K562 (cell line): ENCODE measurements around the gene ATP6V1A. TPM values are rescaled to one million over a fixed set of nuclear protein-coding genes. Genes with fewer than 3 reads are reported as not detected.

Source experiments
- ATAC-seq: fragments of 200-7000 bp; cut with Tn5 transposase; 3 replicates; pipeline ENCODE4 v1.9.1; 2020; ENCODE audit warnings: moderate library complexity
- BruUV-seq: library from RNA; stranded (reverse); fragments of 400-500 nt; replicated peaks from 2 replicates; lab custom pipeline; 2021; lab: Mats Ljungman, UMichigan
- CTCF ChIA-PET: fragments of 300-600 bp; formaldehyde crosslinking; extraction: SDS; loops from one replicate; lab custom pipeline; 2021; ENCODE audit warnings: low intra/inter-chr PET ratio; lab: Yijun Ruan, JAX
- POLR2A ChIA-PET: fragments of 300-600, 350-650 bp; sonication (Branson Sonifier 250); formaldehyde crosslinking; extraction: SDS; loops from one replicate; lab custom pipeline; 2021; ENCODE audit warnings: antibody characterized with exemption, inconsistent platforms; lab: Yijun Ruan, JAX
- DNase-seq, 4 experiments: peaks; one replicate each; pipeline versions ENCODE4 v3.0.0 to v3.0.0-alpha.2; 2011 to 2018; ENCODE audit warnings: low spot score in 3 of 4, mixed read lengths in 3 of 4; ENCODE audit errors: extremely low read depth in 1 of 4
- FAIRE-seq: peaks from 2 replicates; lab custom pipeline; 2011; peaks lifted over from hg19 to GRCh38; lab: Jason Lieb, UNC
- H2AFZ ChIP-seq: 2 replicates; pipeline ENCODE4 v1.6.0; 2011; ENCODE audit warnings: low read depth, low read length, control low read depth, inconsistent platforms
- H3K27ac ChIP-seq: fragments of 200-600 bp; 3 replicates; pipeline ENCODE4 v1.8.0; 2011; ENCODE audit warnings: low read depth, mild to moderate bottlenecking, control low read depth, inconsistent platforms, low read length, moderate library complexity, mixed read lengths; ENCODE audit errors: extremely low read depth
- H3K27me3 ChIP-seq, 2 experiments: fragments of 300-600 bp in 1 of 2; 2 replicates in 1 of 2; 3 replicates in 1 of 2; pipeline versions ENCODE4 v1.6.0 to v1.8.0; 2011; ENCODE audit warnings: inconsistent platforms in 2 of 2, low read length in 2 of 2, mild to moderate bottlenecking in 1 of 2, mixed read lengths in 1 of 2, moderate library complexity in 1 of 2; ENCODE audit not compliant: control insufficient read depth in 2 of 2, insufficient read depth in 2 of 2
- H3K36me3 ChIP-seq: fragments of 300-600 bp; 3 replicates; pipeline ENCODE4 v1.8.0; 2011; ENCODE audit warnings: mild to moderate bottlenecking, low read length, inconsistent platforms; ENCODE audit not compliant: control insufficient read depth, insufficient read depth
- H3K4me1 ChIP-seq, 2 experiments: fragments of 200-600 bp in 1 of 2; replicated peaks in 1 of 2; 2 replicates in 1 of 2; 3 replicates in 1 of 2; pipeline versions ENCODE4 v1.5.1 to v1.8.0; 2011; ENCODE audit warnings: inconsistent platforms in 2 of 2, low read length in 2 of 2, mild to moderate bottlenecking in 1 of 2, mixed read lengths in 1 of 2, moderate library complexity in 1 of 2; ENCODE audit not compliant: control insufficient read depth in 2 of 2, insufficient read depth in 2 of 2
- H3K4me2 ChIP-seq: 2 replicates; pipeline ENCODE4 v1.6.1; 2011; ENCODE audit warnings: low read length, control low read depth, inconsistent platforms, mixed read lengths; ENCODE audit not compliant: insufficient read depth
- H3K4me3 ChIP-seq: fragments of 200-600 bp; sonication (generic), shearing (Covaris generic); 2 replicates; pipeline ENCODE4 v1.5.1; 2016; ENCODE audit warnings: control low read depth, inconsistent platforms
- H3K79me2 ChIP-seq: fragments of 200-600 bp; 3 replicates; pipeline ENCODE4 v1.8.0; 2011; ENCODE audit warnings: low read length, inconsistent platforms; ENCODE audit not compliant: control insufficient read depth, insufficient read depth
- H3K9ac ChIP-seq, 2 experiments: 2 replicates each; pipeline versions ENCODE4 v1.6.0 to v1.6.1; 2011; ENCODE audit warnings: low read depth in 2 of 2, low read length in 2 of 2, control low read depth in 1 of 2, inconsistent platforms in 1 of 2, mild to moderate bottlenecking in 1 of 2, mixed read lengths in 1 of 2; ENCODE audit not compliant: insufficient read depth in 1 of 2
- H3K9me1 ChIP-seq: one replicate; pipeline ENCODE4 v1.6.0; 2011; ENCODE audit warnings: inconsistent platforms, mild to moderate bottlenecking, low read length, moderate library complexity; ENCODE audit not compliant: control insufficient read depth, insufficient read depth
- H3K9me3 ChIP-seq: replicated peaks from 2 replicates; pipeline ENCODE4 v1.5.1; 2011; ENCODE audit warnings: low read depth, low read length, inconsistent platforms; ENCODE audit not compliant: control insufficient read depth, insufficient read depth
- H4K20me1 ChIP-seq: replicated peaks from 2 replicates; pipeline ENCODE4 v1.6.1; 2011; ENCODE audit warnings: low read length, inconsistent platforms, mixed read lengths; ENCODE audit not compliant: control insufficient read depth, insufficient read depth
- BHLHE40 ChIP-seq: IDR thresholded peaks from 2 replicates; pipeline ENCODE4 v1.6.1; 2011; ENCODE audit warnings: low read length, improper control_type of control experiment
- DIDO1 ChIP-seq: fragments of 450-650 bp; IDR thresholded peaks from 2 replicates; pipeline ENCODE4 v1.6.1; 2016; ENCODE audit warnings: low read depth, missing biosample characterization, missing genetic modification characterization
- EP300 ChIP-seq: IDR thresholded peaks from 2 replicates; pipeline ENCODE4 v1.6.1; 2012; ENCODE audit warnings: low read length, improper control_type of control experiment
- FUS ChIP-seq: fragments of 200-400 bp; formaldehyde crosslinking; optimal IDR thresholded peaks from 2 replicates; pipeline ENCODE3; 2017; ENCODE audit warnings: low read depth, low read length
- HIVEP1 ChIP-seq: fragments of 250-450 bp; sonication (Bioruptor Pico); IDR thresholded peaks from 2 replicates; pipeline ENCODE4 v1.4.0; 2020; ENCODE audit warnings: mild to moderate bottlenecking
- HNRNPL ChIP-seq: fragments of 200-400 bp; formaldehyde crosslinking; IDR thresholded peaks from 2 replicates; pipeline ENCODE4 v1.6.1; 2017; ENCODE audit warnings: low read depth, mild to moderate bottlenecking, low read length
- ILF3 ChIP-seq: fragments of 450-650 bp; IDR thresholded peaks from 2 replicates; pipeline ENCODE4 v1.6.1; 2018; ENCODE audit warnings: antibody characterized with exemption, mild to moderate bottlenecking, moderate library complexity, borderline replicate concordance
- KDM1A ChIP-seq, 2 experiments: fragments of 450-650 bp; IDR thresholded peaks; 2 replicates each; pipeline ENCODE4 v1.6.1; 2016; ENCODE audit warnings: mild to moderate bottlenecking in 2 of 2
- PML ChIP-seq: IDR thresholded peaks from 2 replicates; pipeline ENCODE4 v1.6.1; 2012; ENCODE audit warnings: low read length, inconsistent platforms
- TAF7 ChIP-seq: fragments of 450-650 bp; IDR thresholded peaks from 2 replicates; pipeline ENCODE4 v1.6.1; 2016; ENCODE audit warnings: missing genetic modification characterization, missing compliant biosample characterization
- ZNF217 ChIP-seq: sonication (generic); formaldehyde crosslinking; IDR thresholded peaks from 2 replicates; pipeline ENCODE4 v1.8.0; 2022; ENCODE audit warnings: mild to moderate bottlenecking, missing genetic modification reagents
- in situ Hi-C: fragments of 300-500 bp; cut with MboI; formaldehyde crosslinking; loops from 4 replicates; pipeline ENCODE4 v1.15.0; 2018; ENCODE audit warnings: inconsistent platforms, mixed read lengths
- intact Hi-C: fragments of 100-400 bp; cut with micrococcal nuclease; formaldehyde crosslinking; loops from 2 replicates; pipeline ENCODE4 v1.14.2; 2022
- polyA plus RNA-seq, 8 experiments: library from polyadenylated mRNA; depleted of rRNA in 4 of 8; stranded (reverse) in 5 of 8; unstranded in 3 of 8; fragments of >200 nt; fragmentation: Nextera tagmentation in 2 of 8; fragmentation: Illumina TruSeq in 1 of 8; extraction: Ambion mirVana in 2 of 8; extraction: Trizol in 1 of 8; gene quantifications; 2 replicates each; pipeline versions ENCODE4 v1.2.1 to v1.2.3, GENCODE V29; 2011 to 2014; ENCODE audit warnings: inconsistent platforms in 1 of 8, missing spikeins in 1 of 8
- total RNA-seq, 7 experiments: library from RNA; depleted of rRNA in 6 of 7; stranded (reverse); fragments of >200 nt in 6 of 7; fragmentation: Illumina TruSeq in 2 of 7; extraction: Trizol in 2 of 7; gene quantifications; 2 replicates each; pipeline versions ENCODE4 v1.2.1 to v1.2.3, GENCODE V29; 2011 to 2021; ENCODE audit warnings: low replicate concordance in 1 of 7
- TF ChIP-seq, protein P1 (sequence below): fragments of 450-650 bp; IDR thresholded peaks from 2 replicates; pipeline ENCODE4 v1.6.1; 2016; ENCODE audit warnings: antibody characterized with exemption
- TF ChIP-seq, protein P2 (sequence below): sonication (generic); formaldehyde crosslinking; IDR thresholded peaks from 2 replicates; pipeline ENCODE4 v1.8.0; 2022; ENCODE audit warnings: mild to moderate bottlenecking, missing genetic modification reagents

ATP6V1A gene
- total and polyA plus RNA-seq, 9 of the 15 experiments (the other 6 are each of a cell fraction or from before 2014, with no cell fraction given) = 23.6 to 57.1 (median 39.9) TPM

DNA sequence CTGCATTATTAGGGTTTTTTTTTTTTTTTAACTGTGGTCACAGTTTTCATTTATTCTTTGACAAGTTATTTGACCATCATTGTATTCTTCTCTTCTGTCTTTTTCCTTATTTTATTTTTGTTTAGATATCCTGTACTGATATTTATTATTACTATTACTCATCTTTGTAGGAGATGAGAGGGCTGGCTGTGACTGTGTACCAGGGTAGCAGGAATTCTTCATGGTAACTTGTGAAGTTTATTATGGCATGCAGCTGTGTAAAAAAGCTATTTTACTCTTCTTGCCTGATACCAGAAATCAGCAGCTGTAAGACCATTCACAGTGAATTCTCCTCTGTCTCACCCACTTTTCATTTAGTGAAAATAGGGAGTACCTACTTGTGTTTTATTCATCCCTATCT, 44.5 kb downstream of the ATP6V1A start:
- Histone ChIP-seq H3K27ac (no peak overlapping the region), H3K4me3 (no peak overlapping the region), H4K20me1 (no peaks in the 10 kb centered on the region), H3K36me3 (peaks cover 49% of the 10 kb centered on the region; the same call in 2 of the 3 replicates), H2AFZ (no peak overlapping the region), H3K79me2 (no peaks in the 10 kb centered on the region), H3K9me3 (no peaks in the 10 kb centered on the region), H3K4me2 (no peak overlapping the region), H3K4me1 (no peaks in the 10 kb centered on the region), H3K9me1 (no peaks in the 10 kb centered on the region), H3K27me3 (no peaks in the 10 kb centered on the region), H3K9ac (no peak overlapping the region)
- ATAC-seq (no peak), FAIRE-seq (no peak), DNase-seq (no peak)
- no TSS peak for BruUV-seq
- CTCF ChIA-PET = no interaction called here
- in situ Hi-C loops = no loop called here
- TF ChIP-seq TAF7 (tag) = no peak
- no peak for TF ChIP-seq EP300
- TF ChIP-seq, protein P1, sequence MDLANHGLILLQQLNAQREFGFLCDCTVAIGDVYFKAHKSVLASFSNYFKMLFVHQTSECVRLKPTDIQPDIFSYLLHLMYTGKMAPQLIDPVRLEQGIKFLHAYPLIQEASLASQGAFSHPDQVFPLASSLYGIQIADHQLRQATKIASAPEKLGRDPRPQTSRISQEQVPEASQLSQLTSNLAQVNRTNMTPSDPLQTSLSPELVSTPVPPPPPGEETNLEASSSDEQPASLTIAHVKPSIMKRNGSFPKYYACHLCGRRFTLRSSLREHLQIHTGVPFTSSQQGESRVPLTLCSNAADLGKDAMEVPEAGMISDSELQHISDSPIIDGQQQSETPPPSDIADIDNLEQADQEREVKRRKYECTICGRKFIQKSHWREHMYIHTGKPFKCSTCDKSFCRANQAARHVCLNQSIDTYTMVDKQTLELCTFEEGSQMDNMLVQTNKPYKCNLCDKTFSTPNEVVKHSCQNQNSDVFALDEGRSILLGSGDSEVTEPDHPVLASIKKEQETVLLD = no peak
- TF ChIP-seq DIDO1 (tag) = no peak
- no peak for TF ChIP-seq KDM1A (IDR thresholded peaks at IDR 0.05)
- TF ChIP-seq FUS = no peak
- TF ChIP-seq, protein P2, sequence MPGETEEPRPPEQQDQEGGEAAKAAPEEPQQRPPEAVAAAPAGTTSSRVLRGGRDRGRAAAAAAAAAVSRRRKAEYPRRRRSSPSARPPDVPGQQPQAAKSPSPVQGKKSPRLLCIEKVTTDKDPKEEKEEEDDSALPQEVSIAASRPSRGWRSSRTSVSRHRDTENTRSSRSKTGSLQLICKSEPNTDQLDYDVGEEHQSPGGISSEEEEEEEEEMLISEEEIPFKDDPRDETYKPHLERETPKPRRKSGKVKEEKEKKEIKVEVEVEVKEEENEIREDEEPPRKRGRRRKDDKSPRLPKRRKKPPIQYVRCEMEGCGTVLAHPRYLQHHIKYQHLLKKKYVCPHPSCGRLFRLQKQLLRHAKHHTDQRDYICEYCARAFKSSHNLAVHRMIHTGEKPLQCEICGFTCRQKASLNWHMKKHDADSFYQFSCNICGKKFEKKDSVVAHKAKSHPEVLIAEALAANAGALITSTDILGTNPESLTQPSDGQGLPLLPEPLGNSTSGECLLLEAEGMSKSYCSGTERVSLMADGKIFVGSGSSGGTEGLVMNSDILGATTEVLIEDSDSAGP (CRISPR knock-in tag) = no peak
- TF ChIP-seq ILF3 = no peak
- TF ChIP-seq PML = no peak
- TF ChIP-seq BHLHE40 = no peak
- TF ChIP-seq HIVEP1 = no peak
- TF ChIP-seq HNRNPL = no peak
- no peak for TF ChIP-seq ZNF217 (CRISPR knock-in tag)
- POLR2A ChIA-PET = no interaction called here
- intact Hi-C loops = no loop called here
